Measurements from ENCODE around the gene FBXO36.
A peak's percentile ranks its signal among the peaks of the same experiment; 100 is the strongest.
"Not testable (repeated sequence)": the region's sequence is repeated elsewhere in the genome, so short reads cannot be mapped to it uniquely, and the experiment has no call there.

The FBXO36 gene

DNA sequence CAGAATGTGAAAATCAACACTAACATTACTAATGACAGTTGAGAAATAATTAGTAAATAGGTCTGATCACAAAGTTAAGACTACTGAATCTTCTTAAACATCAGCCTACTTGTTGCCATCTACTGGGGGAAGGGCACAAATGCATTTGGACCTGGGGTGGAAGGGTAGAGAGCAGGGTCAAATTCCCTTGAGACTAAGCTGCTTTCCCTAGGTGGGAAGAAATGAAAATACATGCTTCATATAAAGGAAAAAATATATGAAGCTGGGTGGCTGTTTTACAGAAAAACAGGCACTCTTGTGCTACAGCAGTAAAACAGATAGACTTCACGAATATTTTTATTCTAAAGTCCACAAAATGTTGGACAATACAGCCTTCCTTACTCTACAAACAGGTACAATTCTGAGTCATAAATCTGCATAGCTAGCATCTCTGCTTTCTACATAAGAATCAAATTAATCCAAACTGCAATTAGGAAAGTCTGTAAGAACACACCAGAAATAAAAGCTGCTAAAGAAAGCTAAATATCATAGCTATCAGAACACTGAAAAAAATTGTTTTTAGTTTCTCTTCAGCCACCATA, 11.4 kb upstream of the FBXO36 start:
- no peak for DNase-seq (ENCODE audit: low read depth)

DNA sequence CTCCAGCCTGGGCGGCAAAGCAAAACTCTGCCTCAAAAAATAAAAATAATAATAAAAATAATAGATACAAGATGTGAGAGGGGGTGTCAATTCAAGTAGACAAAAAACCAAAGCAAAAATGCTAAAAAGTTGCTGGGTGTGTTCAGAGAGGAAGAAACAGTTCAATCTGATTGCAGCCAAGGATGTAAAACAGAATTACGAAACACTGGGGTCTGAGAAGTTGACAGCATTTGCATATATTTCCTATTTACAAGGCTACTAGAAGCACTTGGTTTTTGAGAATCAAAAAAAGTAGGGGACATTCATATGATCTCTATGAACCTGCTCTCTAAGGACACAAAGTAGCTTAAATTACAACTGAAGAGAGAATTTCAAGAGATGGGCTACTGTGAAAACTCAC, 8.1 kb upstream of the FBXO36 start:
- DNase-seq (ENCODE audit: low read depth), result no peak

GRCh38 chr2:229917793-229918192, 4.5 kb upstream of the FBXO36 start:
- no peak for DNase-seq (ENCODE audit: low read depth)

GRCh38 chr2:229920011-229920641, 2.2 kb upstream of the FBXO36 start:
- no peak for DNase-seq (ENCODE audit: low read depth)

- DNase-seq (ENCODE audit: low read depth), result no peak
These were observed 1.0 kb upstream of the FBXO36 start for GRCh38 chr2:229921101-229921891.

GRCh38 chr2:229921892-229922448, 333 bp upstream of the FBXO36 start, which contains the start of gene TRIP12:
Gene TRIP12 (minus strand): TSS chr2:229922009. CDS start chr2:229880079, 41,930 bp downstream.
- peak; percentile 77 for DNase-seq (ENCODE audit: low read depth)

DNA sequence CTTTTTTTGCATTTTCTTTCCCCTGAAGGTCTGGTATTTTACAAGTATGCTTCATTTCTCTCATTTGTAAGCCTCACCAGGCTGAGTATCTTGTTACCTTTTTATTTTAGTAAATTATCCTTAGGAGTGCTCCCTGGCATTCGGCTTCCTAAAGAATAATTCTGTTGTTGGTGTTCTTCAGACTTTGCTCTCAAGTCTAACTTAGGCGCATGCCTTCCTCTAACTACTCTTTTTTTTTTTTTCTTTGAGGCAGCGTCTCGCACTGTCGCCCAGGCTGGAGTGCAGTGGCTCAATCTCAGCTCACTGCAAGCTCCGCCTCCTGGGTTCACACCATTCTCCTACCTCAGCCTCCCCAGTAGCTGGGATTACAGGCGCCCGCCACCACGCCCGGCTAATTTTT, 2.2 kb downstream of the FBXO36 start:
- not testable (repeated sequence) for DNase-seq (ENCODE audit: low read depth)

DNA sequence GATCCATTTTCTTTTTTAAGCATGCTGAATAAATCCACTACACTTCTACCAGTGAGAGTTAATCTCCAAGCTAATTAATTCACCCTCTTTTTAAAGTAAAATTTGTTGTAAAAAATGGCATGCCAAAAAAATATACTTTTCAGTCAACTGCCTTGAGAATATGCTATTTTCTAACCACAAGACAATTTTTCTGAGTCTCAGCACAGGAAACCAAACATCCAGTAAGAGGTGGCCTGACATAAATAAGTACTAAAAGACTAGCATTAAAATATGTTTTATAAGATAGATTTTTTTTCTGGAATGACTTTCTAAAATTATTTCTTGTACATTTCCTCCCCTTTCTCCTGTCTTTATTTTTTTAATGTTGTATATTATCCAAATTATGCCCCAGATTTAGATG, 2.9 kb downstream of the FBXO36 start:
- DNase-seq (ENCODE audit: low read depth), result no peak

DNA sequence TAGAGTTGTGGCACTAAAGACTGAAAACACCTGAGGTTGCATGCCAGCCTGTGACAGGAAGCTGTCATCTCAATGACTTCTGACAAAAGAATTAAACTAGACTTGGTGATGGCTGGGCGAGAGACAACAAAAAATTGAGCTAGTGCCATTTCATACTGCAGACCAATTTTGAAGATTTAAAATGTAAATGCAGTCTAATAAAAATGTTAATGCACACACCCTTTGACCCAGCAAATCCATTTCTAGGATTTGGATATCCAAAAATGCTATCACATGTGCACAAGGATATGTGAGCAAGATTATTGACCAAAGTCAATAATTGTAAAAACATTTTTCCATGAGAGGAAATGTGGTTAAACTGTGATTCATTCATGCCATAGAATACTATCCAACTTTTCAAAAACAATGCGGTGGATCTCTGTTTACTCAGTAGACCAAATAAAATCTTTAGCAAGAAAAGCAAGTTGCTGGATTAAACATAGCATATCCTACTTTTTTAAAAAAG, 5.6 kb downstream of the FBXO36 start:
- DNase-seq (ENCODE audit: low read depth), result no peak

- DNase-seq (ENCODE audit: low read depth), result no peak
These were observed 8.4 kb downstream of the FBXO36 start for GRCh38 chr2:229930656-229931055.

GRCh38 chr2:229931241-229931640, 8.9 kb downstream of the FBXO36 start:
- no peak for DNase-seq (ENCODE audit: low read depth)

GRCh38 chr2:229937537-229937936, 15.2 kb downstream of the FBXO36 start:
- DNase-seq (ENCODE audit: low read depth), result no peak

GRCh38 chr2:229942671-229943070, 20.4 kb downstream of the FBXO36 start:
- DNase-seq (ENCODE audit: low read depth), result no peak

DNA sequence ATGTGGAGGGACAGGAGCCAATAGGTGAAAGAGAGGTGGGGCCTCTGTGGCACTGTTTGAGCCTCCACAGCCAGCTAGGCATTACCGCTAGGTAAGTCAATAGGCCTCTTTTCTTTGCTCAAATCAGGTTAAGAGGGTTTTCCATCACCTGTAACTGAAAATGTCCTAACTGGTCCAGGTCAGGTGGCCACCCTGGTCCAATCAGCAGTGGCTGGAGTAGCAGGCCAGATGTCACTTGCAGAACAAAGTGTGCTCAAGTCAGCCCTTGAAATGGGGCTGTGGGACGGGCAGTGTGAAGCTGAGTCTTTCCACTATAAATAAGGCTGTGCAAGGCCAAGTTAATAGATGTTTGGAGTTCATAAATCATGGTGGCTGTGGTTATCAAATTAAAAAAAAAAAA, 20.9 kb downstream of the FBXO36 start:
- DNase-seq (ENCODE audit: low read depth), result no peak

GRCh38 chr2:229943770-229944449, 21.6 kb downstream of the FBXO36 start:
- DNase-seq (ENCODE audit: low read depth), result no peak

DNA sequence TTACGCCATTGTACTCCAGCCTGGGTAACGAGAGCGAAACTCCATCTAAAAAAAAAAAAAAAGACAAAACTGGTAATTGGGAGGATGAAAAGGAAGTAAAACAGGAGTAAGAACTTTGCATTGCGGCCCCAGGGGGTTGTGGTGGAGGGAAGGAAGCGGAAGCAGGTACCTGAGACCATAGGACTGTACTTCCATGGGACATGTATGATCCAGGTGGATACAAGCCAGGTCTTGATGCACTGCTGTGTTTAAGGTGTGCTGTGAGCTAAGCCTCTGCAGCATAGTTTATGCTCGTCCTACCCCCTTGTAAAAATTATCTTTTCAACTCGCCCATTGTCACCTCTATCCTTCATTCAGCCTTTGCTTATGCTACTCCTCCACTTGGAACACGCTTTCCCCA, 23.7 kb downstream of the FBXO36 start:
- DNase-seq (ENCODE audit: low read depth), result no peak

- DNase-seq (ENCODE audit: low read depth), result no peak
These were observed 25.2 kb downstream of the FBXO36 start for GRCh38 chr2:229947544-229947943.

DNA sequence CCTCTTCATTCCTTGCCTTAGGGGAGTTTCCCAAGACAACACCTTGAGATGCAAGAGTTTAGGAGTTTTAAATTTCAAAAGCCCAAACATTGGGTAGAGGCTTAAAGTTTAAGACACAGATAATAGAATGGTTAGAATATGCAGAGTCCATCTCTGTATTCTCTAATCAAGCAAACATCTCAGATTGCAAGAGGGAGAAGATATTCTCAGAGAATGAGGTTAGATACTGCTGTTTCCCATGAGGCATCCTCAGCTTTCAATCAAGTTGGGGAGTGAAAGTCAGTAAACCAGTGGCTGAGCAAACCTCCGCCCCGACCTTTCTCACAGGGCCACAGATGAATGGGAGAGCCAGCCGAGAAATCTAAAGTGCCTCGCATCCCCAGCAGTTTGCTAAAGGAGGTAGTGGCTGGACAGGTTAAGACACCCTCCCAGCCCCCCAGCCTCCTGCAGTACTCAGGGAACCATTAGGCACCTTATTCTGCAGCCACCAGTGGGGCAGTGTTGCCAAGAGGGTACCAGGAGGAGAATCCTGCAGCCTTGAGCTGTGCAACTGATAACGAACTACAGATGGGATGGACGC, 30.0 kb downstream of the FBXO36 start:
- DNase-seq (ENCODE audit: low read depth), result no peak

GRCh38 chr2:229955663-229956062, 33.4 kb downstream of the FBXO36 start:
- no peak for DNase-seq (ENCODE audit: low read depth)

- DNase-seq (ENCODE audit: low read depth), result no peak
These were observed 34.2 kb downstream of the FBXO36 start for GRCh38 chr2:229956491-229956890.

DNA sequence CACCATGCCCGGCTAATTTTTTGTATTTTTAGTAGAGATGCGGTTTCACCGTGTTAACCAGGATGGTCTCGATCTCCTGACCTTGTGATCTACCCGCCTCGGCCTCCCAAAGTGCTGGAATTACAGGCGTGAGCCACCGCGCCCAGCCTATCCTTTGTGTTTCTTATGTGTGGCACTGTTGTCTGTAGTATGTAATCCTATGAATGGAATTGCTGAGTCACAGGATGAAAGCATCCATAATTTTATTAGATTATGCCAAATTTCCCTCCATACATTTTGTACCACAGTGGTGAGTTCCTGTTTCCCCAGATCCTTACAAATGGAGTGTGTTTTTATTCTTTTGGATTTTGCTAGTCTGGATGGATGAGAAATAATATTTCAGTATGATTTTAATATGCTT, 41.3 kb downstream of the FBXO36 start:
- DNase-seq (ENCODE audit: low read depth), result not testable (repeated sequence)

- no peak for DNase-seq (ENCODE audit: low read depth)
These were observed 47.6 kb downstream of the FBXO36 start for GRCh38 chr2:229969921-229970320.
